ENCODE measurements around the gene ZGLP1.

- no peak for TF ChIP-seq CTCF (optimal IDR thresholded peaks at IDR 0.05 in 1 of 3, IDR thresholded peaks at IDR 0.05 in 1 of 3, conservative IDR thresholded peaks at IDR 0.05 in 1 of 3; ENCODE audit: extremely low read depth in 1 of 3, insufficient read depth in 2 of 3, low read length in 3 of 3)
- no peak for TF ChIP-seq EZH2 (IDR thresholded peaks at IDR 0.05; ENCODE audit: low read length)
Observed at GRCh38 chr19:10286803-10287737, 22.5 kb downstream of the ZGLP1 start, which contains the start of gene ICAM4.
